WTC11 (cell line): ENCODE measurements around the gene SELPLG. TPM values are rescaled to one million over a fixed set of nuclear protein-coding genes. Genes with fewer than 3 reads are reported as not detected.
"Not testable (repeated sequence)": the region's sequence is repeated elsewhere in the genome, so short reads cannot be mapped to it uniquely, and the experiment has no call there.

Experiments used
- ATAC-seq: fragments of 200-7000 bp; cut with Tn5 transposase; 2 replicates; pipeline ENCODE4 v1.10.0; 2021; ENCODE audit warnings: mild to moderate bottlenecking, moderate library complexity
- CTCF ChIA-PET: fragments of 300-600 bp; sonication (Branson Sonifier 250); formaldehyde crosslinking; loops from one replicate; lab custom pipeline; 2021; ENCODE audit warnings: antibody characterized with exemption; lab: Charles Lee
- POLR2A ChIA-PET: fragments of 350-600 bp; sonication (Branson Sonifier 250); formaldehyde crosslinking; loops from one replicate; lab custom pipeline; 2021; ENCODE audit warnings: antibody characterized with exemption; lab: Charles Lee
- DNase-seq: peaks from one replicate; pipeline ENCODE4 v3.0.0; 2021; ENCODE audit warnings: low spot score
- H3K27ac Mint-ChIP-seq: 2 replicates; pipeline ENCODE4 v1.8.0; 2021; ENCODE audit warnings: mixed read lengths
- H3K27me3 Mint-ChIP-seq: 2 replicates; pipeline ENCODE4 v1.8.0; 2021; ENCODE audit warnings: low read depth, mild to moderate bottlenecking, moderate library complexity, mixed read lengths
- H3K36me3 Mint-ChIP-seq: 2 replicates; pipeline ENCODE4 v1.8.0; 2021; ENCODE audit warnings: mixed read lengths
- H3K4me1 Mint-ChIP-seq: 2 replicates; pipeline ENCODE4 v1.8.0; 2022; ENCODE audit warnings: mixed read lengths
- H3K4me3 Mint-ChIP-seq: 2 replicates; pipeline ENCODE4 v1.8.0; 2021; ENCODE audit warnings: mild to moderate bottlenecking, moderate library complexity, mixed read lengths
- H3K9me3 Mint-ChIP-seq: 2 replicates; pipeline ENCODE4 v1.8.0; 2021; ENCODE audit warnings: mixed read lengths
- ARID4B ChIP-seq: sonication (generic); formaldehyde crosslinking; IDR thresholded peaks from 2 replicates; pipeline ENCODE4 v1.8.0; 2023; ENCODE audit warnings: missing genetic modification reagents, mild to moderate bottlenecking, borderline replicate concordance
- CREB1 ChIP-seq: sonication (generic); formaldehyde crosslinking; IDR thresholded peaks from 2 replicates; pipeline ENCODE4 v1.8.0; 2023; ENCODE audit warnings: mild to moderate bottlenecking, missing genetic modification reagents
- ELF4 ChIP-seq: sonication (generic); formaldehyde crosslinking; IDR thresholded peaks from 2 replicates; pipeline ENCODE4 v1.8.1; 2022; ENCODE audit warnings: low read depth, mild to moderate bottlenecking, moderate library complexity, missing genetic modification reagents
- FOXJ3 ChIP-seq: sonication (generic); formaldehyde crosslinking; IDR thresholded peaks from 2 replicates; pipeline ENCODE4 v1.9.0; 2021; ENCODE audit warnings: missing genetic modification reagents, mild to moderate bottlenecking, borderline replicate concordance
- JUN ChIP-seq: sonication (generic); formaldehyde crosslinking; IDR thresholded peaks from 2 replicates; pipeline ENCODE4 v1.8.0; 2023; ENCODE audit warnings: mild to moderate bottlenecking, missing genetic modification reagents
- MYBL2 ChIP-seq: sonication (generic); formaldehyde crosslinking; IDR thresholded peaks from 2 replicates; pipeline ENCODE4 v1.8.1; 2023; ENCODE audit warnings: mild to moderate bottlenecking, moderate library complexity, missing genetic modification reagents
- NR1H2 ChIP-seq: sonication (generic); formaldehyde crosslinking; IDR thresholded peaks from 2 replicates; pipeline ENCODE4 v1.9.0; 2021; ENCODE audit warnings: mild to moderate bottlenecking, moderate library complexity, missing genetic modification reagents
- NR3C1 ChIP-seq: sonication (generic); formaldehyde crosslinking; conservative IDR thresholded peaks from 2 replicates; pipeline ENCODE4 v1.8.1; 2023; ENCODE audit warnings: low read depth, mild to moderate bottlenecking, missing genetic modification reagents
- TEAD1 ChIP-seq: sonication (generic); formaldehyde crosslinking; IDR thresholded peaks from 2 replicates; pipeline ENCODE4 v1.8.0; 2022; ENCODE audit warnings: mild to moderate bottlenecking, missing genetic modification reagents
- ZNF671 ChIP-seq: fragments of 250-450 bp; sonication (Bioruptor Pico); IDR thresholded peaks from 2 replicates; pipeline ENCODE4 v1.8.0; 2021; ENCODE audit warnings: mild to moderate bottlenecking
- total RNA-seq: library from RNA; stranded (reverse); gene quantifications from 3 replicates; pipeline ENCODE4 v1.2.3, GENCODE V29; 2021

Gene SELPLG
- total RNA-seq, 1 experiment from 2014 or later = 0.46 TPM

- ATAC-seq (no peak), DNase-seq (no peak)
- ChIA-PET POLR2A (no interaction called here), CTCF (no interaction called here)
- H3K27ac Mint-ChIP-seq = no peak overlapping the region; the same call in 1 of the 2 replicates
- H3K27me3 Mint-ChIP-seq = peaks cover 5% of the 10 kb centered on the region; the same call in 1 of the 2 replicates
- peaks cover 42% of the 10 kb centered on the region for H3K36me3 Mint-ChIP-seq
- no peak overlapping the region for H3K4me3 Mint-ChIP-seq
- peaks cover 26% of the 10 kb centered on the region for H3K4me1 Mint-ChIP-seq
- TF ChIP-seq MYBL2 (CRISPR knock-in tag) (no peak), NR1H2 (CRISPR knock-in tag) (no peak), ELF4 (CRISPR knock-in tag) (no peak)
- TF ChIP-seq, all 79 proteins: peak for 0
- H3K9me3 Mint-ChIP-seq = no peaks in the 10 kb centered on the region; the same call in 1 of the 2 replicates
Observed at GRCh38 chr12:108657130-108657745, 23.5 kb upstream of the SELPLG start.

- H3K4me1 Mint-ChIP-seq = peaks cover 26% of the 10 kb centered on the region
- H3K27ac Mint-ChIP-seq, H3K9me3 Mint-ChIP-seq, H3K4me3 Mint-ChIP-seq, DNase-seq, CTCF ChIA-PET, H3K27me3 Mint-ChIP-seq, POLR2A ChIA-PET, ATAC-seq: not testable (repeated sequence)
- peaks cover 50% of the 10 kb centered on the region for H3K36me3 Mint-ChIP-seq
Observed at GRCh38 chr12:108656247-108656646, 22.6 kb upstream of the SELPLG start.

GRCh38 chr12:108655812-108656175, 22.1 kb upstream of the SELPLG start:
- DNase-seq, H3K4me3 Mint-ChIP-seq, H3K9me3 Mint-ChIP-seq, CTCF ChIA-PET, ATAC-seq, H3K27me3 Mint-ChIP-seq, H3K27ac Mint-ChIP-seq, POLR2A ChIA-PET: not testable (repeated sequence)
- H3K36me3 Mint-ChIP-seq = peaks cover 50% of the 10 kb centered on the region
- peaks cover 22% of the 10 kb centered on the region for H3K4me1 Mint-ChIP-seq

GRCh38 chr12:108654622-108655021, 20.9 kb upstream of the SELPLG start:
- peaks cover 56% of the 10 kb centered on the region for H3K36me3 Mint-ChIP-seq
- H3K27ac Mint-ChIP-seq, CTCF ChIA-PET, ATAC-seq, DNase-seq, H3K9me3 Mint-ChIP-seq, H3K27me3 Mint-ChIP-seq, POLR2A ChIA-PET, H3K4me3 Mint-ChIP-seq: not testable (repeated sequence)
- peaks cover 22% of the 10 kb centered on the region for H3K4me1 Mint-ChIP-seq

GRCh38 chr12:108653922-108654321, 20.2 kb upstream of the SELPLG start:
- ATAC-seq (no peak), DNase-seq (no peak)
- peaks cover 60% of the 10 kb centered on the region for H3K36me3 Mint-ChIP-seq
- no peak overlapping the region for H3K27ac Mint-ChIP-seq
- CTCF ChIA-PET = interaction anchor here (0.7 to 1.7 kb wide), 4 partner anchors 11 to 297 kb away, joined by 3 to 12 read pairs (median 3); no protein-coding TSS in a partner anchor
- H3K4me1 Mint-ChIP-seq = peaks cover 22% of the 10 kb centered on the region
- POLR2A ChIA-PET = no interaction called here
- no peak overlapping the region for H3K4me3 Mint-ChIP-seq
- no peaks in the 10 kb centered on the region; the same call in 1 of the 2 replicates for H3K9me3 Mint-ChIP-seq
- TF ChIP-seq JUN (CRISPR knock-in tag) (no peak), MYBL2 (CRISPR knock-in tag) (no peak), FOXJ3 (CRISPR knock-in tag) (no peak), ZNF671 (no peak), NR3C1 (CRISPR knock-in tag) (no peak), CREB1 (no peak), TEAD1 (no peak), ARID4B (no peak)
- peaks cover 5% of the 10 kb centered on the region; the same call in 1 of the 2 replicates for H3K27me3 Mint-ChIP-seq
